Measurements from ENCODE around the gene TAC4.

TAC4 gene

GRCh38 chr17:49872754-49873377, 25.0 kb upstream of the TAC4 start:
- DNase-seq: no peak

GRCh38 chr17:49871211-49871610, 23.3 kb upstream of the TAC4 start:
- DNase-seq: no peak

- DNase-seq: no peak
Observed at GRCh38 chr17:49870298-49870697, 22.4 kb upstream of the TAC4 start.

- DNase-seq: no peak
Observed at GRCh38 chr17:49869038-49869374, 21.1 kb upstream of the TAC4 start.

- no peak for DNase-seq
Observed at GRCh38 chr17:49866882-49867413, 19.1 kb upstream of the TAC4 start.

- no peak for DNase-seq
Observed at GRCh38 chr17:49866019-49866380, 18.1 kb upstream of the TAC4 start.

- DNase-seq: no peak
Observed at GRCh38 chr17:49862781-49863331, 15.0 kb upstream of the TAC4 start.

GRCh38 chr17:49861150-49861884, 13.4 kb upstream of the TAC4 start:
- DNase-seq: no peak

GRCh38 chr17:49859991-49860953, 12.4 kb upstream of the TAC4 start:
- no peak for DNase-seq

- DNase-seq: no peak
Observed at GRCh38 chr17:49858796-49859195, 10.9 kb upstream of the TAC4 start.

GRCh38 chr17:49854126-49854525, 6.3 kb upstream of the TAC4 start:
- DNase-seq: no peak

- DNase-seq: no peak
Observed at GRCh38 chr17:49853470-49854015, 5.7 kb upstream of the TAC4 start.

GRCh38 chr17:49851387-49852291, 3.8 kb upstream of the TAC4 start:
- no peak for DNase-seq

- no peak for DNase-seq
Observed at GRCh38 chr17:49850772-49851386, 3.0 kb upstream of the TAC4 start.

- DNase-seq: no peak
Observed at GRCh38 chr17:49850218-49850610, 2.3 kb upstream of the TAC4 start.

GRCh38 chr17:49848739-49849138, 870 bp upstream of the TAC4 start:
- no peak for DNase-seq

- DNase-seq: no peak
Observed at GRCh38 chr17:49846938-49847712, 744 bp downstream of the TAC4 start.

- DNase-seq: no peak
Observed at GRCh38 chr17:49845321-49845720, 2.5 kb downstream of the TAC4 start.

GRCh38 chr17:49843774-49844350, 4.0 kb downstream of the TAC4 start:
- no peak for DNase-seq

- DNase-seq: no peak
Observed at GRCh38 chr17:49842846-49843245, 5.0 kb downstream of the TAC4 start.
